Glomerular visceral epithelial cell (primary cell): ENCODE results near the gene CFAP20DC.
A peak's percentile ranks its signal among the peaks of the same experiment; 100 is the strongest.
"Not testable (repeated sequence)": the region's sequence is repeated elsewhere in the genome, so short reads cannot be mapped to it uniquely, and the experiment has no call there.

Experiments used
- DNase-seq: peaks from one replicate; pipeline ENCODE4 v3.0.0-alpha.2; 2016; ENCODE audit errors: extremely low spot score

Gene CFAP20DC

GRCh38 chr3:58868097-58868779, 181.6 kb downstream of the CFAP20DC start:
- DNase-seq, result no peak

DNA sequence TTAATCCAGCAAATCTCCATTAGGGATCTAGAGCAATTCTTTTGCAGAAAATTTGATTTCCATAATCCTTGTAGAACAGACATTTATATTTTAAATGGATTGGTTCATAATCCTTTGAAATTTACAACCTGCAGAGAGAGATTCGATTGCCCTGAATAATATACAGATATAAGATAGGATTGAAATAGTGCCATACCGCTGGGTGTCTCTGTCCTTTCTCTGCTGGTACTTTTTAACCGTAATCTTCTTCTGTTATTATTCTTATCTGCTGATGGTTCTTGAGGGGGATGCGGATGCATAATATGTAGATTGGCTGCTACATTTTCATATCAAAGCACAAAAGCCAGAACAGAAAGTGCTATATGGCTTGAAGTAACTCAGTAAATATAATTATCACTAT, 182.2 kb downstream of the CFAP20DC start:
- DNase-seq, result no peak

- no peak for DNase-seq
Observed at GRCh38 chr3:58866079-58866478, 183.7 kb downstream of the CFAP20DC start.

DNA sequence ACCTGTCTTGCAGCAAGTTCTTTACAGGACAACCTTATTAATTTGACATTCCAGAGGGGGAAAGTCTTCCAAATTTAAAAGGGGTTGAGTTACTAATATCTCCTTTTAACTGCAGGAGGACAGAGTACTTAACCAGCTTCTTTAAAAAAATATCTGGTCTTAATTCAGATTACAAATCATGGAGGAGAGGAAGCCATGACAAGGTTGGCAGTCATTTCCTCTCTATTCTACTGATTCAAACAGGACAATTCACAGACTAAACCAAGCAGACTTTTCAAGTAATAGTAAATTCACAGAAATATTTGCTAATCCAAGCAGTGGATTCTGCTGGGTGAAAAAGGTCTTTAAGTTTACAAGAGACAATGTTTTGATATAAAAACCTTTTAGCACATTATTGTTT, 185.3 kb downstream of the CFAP20DC start:
- no peak for DNase-seq

GRCh38 chr3:58863206-58863605, 186.6 kb downstream of the CFAP20DC start:
- DNase-seq, result no peak

DNA sequence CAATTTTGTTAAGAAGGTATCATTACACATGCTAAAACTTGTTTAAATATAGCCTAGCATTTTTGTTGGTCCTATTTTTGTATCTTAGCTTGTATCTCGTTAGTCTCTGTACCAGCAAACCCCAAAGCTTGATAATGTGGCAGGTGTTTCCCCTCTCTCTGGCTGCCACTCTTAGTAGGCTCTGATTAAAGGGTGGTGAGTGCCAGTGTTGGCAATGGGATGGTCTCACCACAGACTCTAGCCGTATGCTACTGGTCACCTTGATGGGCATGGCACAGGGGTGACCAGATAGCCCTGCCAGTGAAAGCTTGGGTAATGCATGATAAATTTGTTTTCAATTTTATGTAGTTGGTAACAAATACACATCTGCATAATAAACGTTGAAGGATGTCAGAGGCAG, 188.3 kb downstream of the CFAP20DC start:
- no peak for DNase-seq

DNA sequence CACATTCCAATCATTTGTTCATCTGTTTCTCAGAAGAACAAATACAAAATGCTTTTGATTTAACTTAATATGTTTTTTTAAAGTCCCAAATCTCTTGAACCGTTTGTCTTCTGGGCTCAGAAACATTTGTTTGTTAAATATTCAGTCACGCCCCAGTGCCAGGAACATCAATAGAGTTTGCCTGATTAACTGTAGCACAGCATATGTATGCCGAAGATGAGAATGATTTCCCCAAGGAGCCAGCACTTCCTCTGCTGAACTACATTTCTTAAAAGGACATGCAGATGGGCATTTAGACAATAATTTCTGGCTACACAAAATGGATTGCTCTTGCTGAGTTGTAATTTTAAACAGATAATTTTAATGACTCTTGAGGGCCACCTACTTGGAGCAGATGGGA, 191.7 kb downstream of the CFAP20DC start:
- DNase-seq, result no peak

- no peak for DNase-seq
Observed at GRCh38 chr3:58857402-58857801, 192.4 kb downstream of the CFAP20DC start.

DNA sequence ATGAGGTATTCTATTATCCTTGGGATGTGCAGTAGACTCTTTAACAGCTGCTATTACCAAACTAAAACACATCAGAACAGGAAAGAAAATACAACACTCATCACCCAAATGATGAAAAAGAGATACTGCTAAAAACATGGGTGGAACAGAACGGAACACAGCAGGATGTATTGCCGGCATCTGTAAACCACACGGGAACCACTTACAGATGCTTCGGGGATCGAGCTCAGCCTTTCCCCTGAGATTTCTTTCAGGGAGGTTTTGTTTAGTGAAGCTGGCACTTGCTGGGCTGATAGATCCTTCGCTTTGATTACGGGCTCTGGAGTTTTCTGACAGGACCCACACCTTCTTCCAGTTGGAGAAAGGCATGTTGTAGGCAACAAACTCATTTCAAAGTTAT, 201.0 kb downstream of the CFAP20DC start:
- DNase-seq, result no peak

DNA sequence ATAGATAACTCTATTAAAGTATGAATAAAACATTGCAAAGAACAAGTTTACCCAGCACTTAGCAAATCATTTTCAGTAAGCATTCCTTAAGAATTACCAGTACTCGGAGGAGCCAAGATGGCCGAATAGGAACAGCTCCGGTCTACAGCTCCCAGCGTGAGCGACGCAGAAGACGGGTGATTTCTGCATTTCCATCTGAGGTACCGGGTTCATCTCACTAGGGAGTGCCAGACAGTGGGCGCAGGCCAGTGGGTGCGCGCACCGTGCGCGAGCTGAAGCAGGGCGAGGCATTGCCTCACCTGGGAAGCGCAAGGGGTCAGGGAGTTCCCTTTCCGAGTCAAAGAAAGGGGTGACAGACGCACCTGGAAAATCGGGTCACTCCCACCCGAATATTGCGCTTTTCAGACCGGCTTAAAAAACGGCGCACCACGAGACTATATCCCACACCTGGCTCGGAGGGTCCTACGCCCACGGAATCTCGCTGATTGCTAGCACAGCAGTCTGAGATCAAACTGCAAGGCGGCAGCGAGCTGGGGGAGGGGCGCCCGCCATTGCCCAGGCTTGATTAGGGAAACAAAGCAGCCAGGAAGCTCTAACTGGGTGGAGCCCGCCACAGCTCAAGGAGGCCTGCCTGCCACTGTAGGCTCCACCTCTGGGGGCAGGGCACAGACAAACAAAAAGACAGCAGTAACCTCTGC, 207.6 kb downstream of the CFAP20DC start:
- not testable (repeated sequence) for DNase-seq

DNA sequence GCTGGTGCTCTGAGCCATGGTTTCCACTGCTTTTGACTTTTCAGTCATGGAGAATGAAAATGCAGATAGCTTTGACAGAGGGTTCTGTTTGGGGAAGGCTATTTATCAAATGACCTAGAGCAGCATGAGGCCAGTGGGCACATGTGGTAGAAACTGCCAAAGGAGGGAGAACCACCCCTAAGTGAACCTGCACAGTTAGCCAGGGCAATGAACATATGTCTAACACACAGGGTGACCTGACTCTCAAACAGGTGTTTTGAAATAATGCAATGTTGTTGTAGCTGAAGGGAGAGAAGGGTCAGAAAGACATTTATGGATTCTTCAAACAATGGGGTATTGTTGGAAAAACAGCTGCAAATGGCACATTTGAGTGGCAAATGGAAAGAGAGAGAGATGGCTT, 208.9 kb downstream of the CFAP20DC start:
- DNase-seq, result no peak

GRCh38 chr3:58839964-58840363, 209.9 kb downstream of the CFAP20DC start:
- DNase-seq, result no peak

- DNase-seq, result no peak
Observed at GRCh38 chr3:58839187-58839586, 210.6 kb downstream of the CFAP20DC start.

GRCh38 chr3:58837856-58838255, 212.0 kb downstream of the CFAP20DC start:
- DNase-seq, result no peak

DNA sequence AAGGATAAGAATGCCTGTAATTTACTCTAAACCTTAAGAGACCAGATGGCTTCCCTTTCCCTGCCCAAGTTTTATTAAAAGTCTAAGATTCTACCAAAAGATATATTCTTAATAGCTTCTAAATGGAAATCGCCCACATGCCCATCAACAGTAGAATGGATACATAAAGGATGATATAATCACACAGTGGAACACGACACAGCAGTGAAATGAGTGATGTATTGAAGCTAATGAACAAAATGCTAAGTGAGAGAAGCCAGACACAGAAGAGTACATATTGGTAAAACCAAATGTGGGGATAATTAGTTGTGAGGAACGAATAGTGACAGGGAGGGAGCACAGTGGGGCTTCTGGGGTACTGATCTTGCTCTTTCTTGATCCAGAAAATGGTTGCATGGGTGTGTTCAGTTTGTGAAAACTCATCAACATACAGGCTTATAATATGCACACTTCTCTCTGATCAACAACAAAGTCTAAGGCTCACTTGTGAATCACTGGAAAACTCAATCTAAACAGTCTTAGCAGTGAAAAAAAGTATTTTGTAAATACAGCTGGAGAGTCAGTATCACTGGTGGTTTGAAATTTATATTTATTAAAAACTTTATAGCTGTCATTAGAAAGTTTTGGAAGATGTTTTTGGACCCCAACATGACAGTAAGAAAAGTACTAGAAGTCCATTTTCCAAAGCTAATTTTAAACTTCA, 212.5 kb downstream of the CFAP20DC start:
- no peak for DNase-seq

DNA sequence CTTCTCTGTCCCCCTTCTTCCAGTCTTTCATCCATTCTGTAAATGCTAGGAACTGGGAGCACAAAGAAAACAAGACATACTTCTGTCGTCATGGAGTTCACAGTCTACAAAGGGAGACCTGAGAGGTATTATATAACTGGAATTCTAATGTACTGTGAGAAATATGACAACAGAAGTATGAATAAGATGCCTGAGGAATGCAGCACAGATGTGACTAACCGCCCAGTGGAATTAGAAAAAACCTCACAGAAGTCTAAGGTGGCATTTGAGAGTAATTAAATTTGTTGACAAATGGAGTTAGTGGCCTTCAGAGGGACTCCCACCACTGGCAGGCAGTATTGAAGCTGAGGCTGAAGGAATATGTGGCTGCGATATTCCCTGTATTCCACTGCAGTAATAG, 214.7 kb downstream of the CFAP20DC start:
- DNase-seq, result peak; percentile 35

GRCh38 chr3:58833491-58833890, 216.3 kb downstream of the CFAP20DC start:
- DNase-seq, result no peak

- no peak for DNase-seq
Observed at GRCh38 chr3:58829321-58830000, 220.4 kb downstream of the CFAP20DC start.

DNA sequence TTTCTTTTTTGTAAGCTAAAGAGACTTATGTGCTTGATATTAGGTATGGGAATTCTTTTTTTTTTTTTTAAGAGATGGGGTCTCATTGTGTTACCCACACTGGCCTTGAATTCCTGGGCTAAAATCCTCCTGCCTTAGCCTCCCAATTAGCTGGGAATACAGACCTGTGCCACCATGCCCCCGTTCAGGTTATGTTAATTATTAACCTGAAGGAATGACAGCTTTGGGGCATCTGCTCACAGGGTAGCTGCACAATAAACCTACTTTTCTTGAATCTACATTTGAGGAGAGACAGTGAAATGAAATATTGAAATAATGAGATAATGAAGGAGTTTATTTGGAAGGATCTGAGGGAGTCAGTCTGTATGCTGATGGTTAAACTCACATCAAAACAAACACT, 225.0 kb downstream of the CFAP20DC start:
- no peak for DNase-seq

- DNase-seq, result peak; percentile 55
Observed at GRCh38 chr3:58824285-58824684, 225.5 kb downstream of the CFAP20DC start.

DNA sequence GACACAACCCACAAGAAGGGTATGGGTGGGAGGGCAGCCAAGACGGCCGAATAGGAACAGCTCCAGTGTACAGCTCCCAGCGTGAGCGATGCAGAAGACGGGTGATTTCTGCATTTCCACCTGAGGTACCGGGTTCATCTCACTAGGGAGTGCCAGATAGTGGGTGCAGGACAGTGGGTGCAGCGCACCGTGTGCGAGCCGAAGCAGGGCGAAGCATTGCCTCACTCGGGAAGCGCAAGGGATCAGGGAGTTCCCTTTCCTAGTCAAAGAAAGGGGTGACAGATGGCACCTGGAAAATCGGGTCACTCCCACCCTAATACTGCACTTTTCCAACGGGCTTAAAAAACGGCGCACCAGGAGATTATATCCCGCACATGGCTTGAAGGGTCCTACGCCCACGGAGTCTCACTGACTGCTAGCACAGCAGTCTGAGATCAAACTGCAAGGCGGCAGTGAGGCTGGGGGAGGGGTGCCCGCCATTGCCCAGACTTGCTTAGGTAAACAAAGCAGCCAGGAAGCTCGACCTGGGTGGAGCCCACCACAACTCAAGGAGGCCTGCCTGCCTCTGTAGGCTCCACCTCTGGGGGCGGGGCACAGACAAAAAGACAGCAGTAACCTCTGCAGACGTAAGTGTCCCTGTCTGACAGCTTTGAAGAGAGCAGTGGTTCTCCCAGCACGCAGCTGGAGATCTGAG, 243.1 kb downstream of the CFAP20DC start:
- not testable (repeated sequence) for DNase-seq

DNA sequence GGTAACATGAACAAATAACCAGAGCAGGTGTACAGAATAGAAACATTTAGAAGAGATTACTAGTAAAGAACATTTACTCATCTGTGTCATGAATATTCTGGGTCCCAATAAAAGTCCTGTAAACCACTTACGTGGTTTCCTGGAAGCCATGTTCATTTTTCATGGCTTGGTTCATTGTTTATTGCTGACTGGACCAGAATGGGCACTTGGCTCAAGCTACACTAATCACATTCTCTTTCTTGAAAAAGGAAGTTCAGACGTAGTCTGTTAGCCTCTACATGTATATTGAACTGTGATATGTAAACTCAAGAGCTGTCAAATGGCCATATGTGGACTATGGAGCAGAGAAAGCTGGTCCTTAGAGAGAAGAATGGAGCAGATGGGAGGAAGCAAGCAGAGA, 244.9 kb downstream of the CFAP20DC start:
- no peak for DNase-seq
